Stimulated activated CD4-positive, alpha-beta T cell treated with anti-CD3 and anti-CD28 coated beads, Interleukin-15, amount 100 ng/mL, for 48 hours (primary cell): ENCODE results near the gene ANKRD23.
A peak's percentile ranks its signal among the peaks of the same experiment; 100 is the strongest.
"Not testable (repeated sequence)": the region's sequence is repeated elsewhere in the genome, so short reads cannot be mapped to it uniquely, and the experiment has no call there.

Source experiments
- DNase-seq, 2 donors: peaks; one replicate each; pipeline ENCODE4 v3.0.0-alpha.2; 2020; ENCODE audit warnings: low read depth in 2 of 2

Gene ANKRD23

DNA sequence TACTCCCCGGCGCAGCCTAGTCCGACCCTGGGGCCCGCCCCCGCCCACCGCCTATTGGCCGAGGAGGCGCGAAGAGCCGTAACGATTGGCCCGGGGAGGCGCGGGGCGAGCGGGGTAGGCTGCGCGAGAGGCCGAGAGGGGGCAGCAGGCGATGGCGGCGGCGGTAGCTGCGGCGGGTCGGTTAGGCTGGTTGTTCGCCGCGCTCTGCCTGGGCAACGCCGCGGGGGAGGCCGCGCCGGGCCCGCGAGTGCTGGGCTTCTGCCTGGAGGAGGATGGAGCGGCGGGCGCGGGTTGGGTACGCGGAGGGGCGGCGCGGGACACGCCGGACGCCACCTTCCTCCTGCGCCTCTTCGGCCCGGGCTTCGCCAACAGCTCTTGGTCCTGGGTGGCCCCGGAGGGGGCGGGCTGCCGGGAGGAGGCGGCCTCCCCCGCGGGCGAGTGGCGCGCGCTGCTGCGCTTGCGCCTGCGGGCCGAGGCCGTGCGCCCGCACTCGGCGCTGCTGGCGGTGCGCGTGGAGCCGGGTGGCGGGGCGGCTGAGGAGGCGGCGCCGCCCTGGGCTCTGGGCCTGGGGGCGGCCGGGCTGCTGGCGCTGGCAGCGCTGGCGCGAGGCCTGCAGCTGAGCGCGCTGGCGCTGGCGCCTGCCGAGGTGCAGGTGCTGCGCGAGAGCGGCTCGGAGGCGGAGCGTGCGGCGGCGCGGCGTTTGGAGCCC is 27.5 kb downstream of the ANKRD23 start, which contains the start of gene CNNM3:
CNNM3 (plus strand) TSS at position 142 of the 709 bp plus-strand sequence; CDS start at position 152, 10 bp downstream.
- peak; percentile 89 to 96 for DNase-seq

DNA sequence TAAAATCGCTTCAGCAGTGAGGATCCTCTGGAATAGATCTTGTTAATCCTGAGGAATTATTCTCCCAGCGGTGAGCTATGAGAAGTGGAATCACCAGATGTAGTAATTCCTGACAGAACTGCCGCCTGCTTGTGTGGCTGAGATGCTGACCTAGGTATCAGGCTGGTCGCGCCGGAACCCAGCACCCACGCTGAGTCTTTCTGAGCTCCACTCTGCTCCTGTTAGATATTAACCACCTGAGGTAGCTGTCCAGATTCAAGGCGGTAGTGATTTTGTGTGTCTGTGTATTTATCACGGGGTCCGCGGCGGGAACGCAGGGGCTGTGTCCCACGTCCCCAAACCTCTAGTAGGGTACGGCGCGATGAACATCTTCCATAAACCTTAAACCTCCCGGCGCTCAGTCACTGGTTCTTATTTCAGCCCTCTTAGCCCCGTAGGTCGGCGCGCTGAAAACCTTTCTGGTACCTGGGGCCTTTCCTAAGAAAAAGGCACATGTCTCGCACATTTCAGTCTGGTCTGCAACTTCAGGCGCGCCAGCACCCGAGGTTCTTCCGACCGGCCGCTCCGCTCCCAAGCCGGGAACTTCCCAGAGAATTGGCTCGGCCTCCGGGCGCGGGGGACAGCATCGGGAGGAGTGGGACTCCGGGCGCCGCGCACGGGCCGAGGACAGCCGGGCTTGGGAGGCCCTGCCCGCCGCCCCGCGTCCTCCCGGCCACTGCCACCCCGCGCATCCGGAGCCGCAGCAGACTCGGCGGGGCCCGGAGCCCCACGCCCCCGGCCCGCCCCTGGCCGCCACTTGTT is 28.3 kb downstream of the ANKRD23 start:
- DNase-seq = peak in 1 of 2 donors; percentile 23

DNA sequence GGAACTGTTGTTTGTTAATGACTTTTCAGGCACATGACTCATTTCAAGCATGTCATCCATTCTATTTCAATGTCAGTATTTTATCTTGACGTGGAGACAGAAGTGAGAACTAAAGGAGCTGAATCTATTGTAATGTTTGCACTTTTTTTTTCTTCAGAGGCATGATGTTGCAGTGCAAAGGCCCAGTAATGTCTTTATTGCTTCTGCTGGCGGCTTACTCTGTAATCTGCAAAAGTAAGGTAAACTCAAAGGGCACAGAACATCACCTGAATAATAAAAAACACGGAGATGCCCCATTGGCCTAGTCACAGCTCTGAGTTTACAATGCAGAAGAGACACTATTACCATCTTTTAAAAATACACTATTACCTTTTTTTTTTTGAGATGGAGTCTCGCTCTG is 30.2 kb downstream of the ANKRD23 start:
- no peak for DNase-seq

DNA sequence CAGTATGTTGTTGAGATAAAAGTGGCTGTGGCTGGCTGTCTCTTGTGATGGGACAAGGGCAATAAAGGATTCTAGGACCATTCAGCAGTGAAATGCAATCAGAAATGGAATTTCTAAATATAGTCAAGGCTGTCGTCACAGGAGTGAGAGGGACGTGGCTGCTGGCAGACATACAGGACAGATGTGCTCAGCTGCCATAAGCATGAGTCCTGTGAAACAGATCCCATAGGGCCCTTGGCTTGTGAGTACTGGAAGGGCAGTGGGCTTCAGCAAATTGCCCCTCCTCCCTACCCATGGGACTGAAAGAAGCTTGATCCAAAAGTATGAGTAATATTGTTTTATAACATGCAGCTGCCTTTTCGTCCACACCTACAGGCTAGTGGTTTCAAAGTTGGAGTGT is 31.9 kb downstream of the ANKRD23 start:
- no peak for DNase-seq

DNA sequence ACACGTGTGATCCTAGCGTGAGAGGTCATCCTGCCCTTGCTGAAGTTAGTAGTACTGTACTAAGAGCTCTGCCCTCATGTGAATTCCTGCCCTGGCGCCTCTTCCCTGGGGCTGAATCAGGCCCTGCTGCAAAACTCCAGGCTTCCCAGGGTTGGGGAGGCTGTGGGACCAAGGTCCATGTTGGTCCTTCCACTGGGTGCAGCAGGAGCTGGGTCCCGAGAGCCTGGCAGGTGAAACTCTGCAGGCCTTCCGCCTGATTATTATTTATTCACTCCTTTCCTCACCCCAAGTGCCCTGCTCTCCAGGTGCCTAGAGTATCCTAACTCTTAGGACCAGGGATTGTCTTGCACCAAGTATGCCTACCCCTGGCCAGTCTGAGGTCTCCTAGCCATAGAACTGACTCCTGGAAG is 33.0 kb downstream of the ANKRD23 start:
- DNase-seq = no peak

DNA sequence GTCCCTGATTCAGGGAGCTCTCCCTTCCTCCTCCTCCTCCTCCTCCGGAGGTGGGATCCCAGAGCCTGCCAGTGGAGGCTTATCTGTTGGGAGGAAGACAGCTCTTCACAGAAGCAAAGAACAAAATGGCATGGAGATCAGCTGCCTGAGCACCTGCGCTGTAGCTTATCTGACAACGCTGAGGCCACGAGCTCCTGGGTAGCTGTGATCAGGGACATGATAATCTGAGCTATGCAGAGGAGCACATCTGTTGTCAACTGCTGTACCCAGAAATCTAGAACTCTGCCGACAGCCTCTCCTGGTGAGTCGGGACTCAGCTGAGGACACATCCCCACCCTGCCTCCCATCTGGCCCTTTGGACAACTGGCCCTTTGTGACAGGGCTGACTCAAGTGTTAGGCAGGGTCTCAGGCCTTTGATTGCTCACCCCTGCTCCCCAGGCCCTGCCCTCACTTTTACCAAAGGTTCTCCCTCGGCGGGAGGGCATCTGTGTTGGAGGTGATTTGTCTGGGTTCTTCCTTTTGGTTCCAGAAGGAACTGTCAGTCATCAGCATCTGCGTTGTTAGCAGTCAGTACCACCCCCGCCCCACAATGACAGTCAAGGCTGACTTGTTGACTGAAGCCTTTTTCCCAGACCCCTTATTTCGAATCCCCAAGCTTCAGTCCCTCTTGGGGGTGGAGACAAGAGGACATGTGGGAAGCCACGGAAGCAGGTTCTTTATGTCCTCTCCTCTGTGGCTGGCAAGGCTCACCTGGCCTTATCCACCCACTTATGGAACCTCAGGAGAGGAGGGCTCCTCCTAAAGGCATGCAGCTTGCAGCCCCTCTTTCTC is 33.7 kb downstream of the ANKRD23 start:
- no peak for DNase-seq

DNA sequence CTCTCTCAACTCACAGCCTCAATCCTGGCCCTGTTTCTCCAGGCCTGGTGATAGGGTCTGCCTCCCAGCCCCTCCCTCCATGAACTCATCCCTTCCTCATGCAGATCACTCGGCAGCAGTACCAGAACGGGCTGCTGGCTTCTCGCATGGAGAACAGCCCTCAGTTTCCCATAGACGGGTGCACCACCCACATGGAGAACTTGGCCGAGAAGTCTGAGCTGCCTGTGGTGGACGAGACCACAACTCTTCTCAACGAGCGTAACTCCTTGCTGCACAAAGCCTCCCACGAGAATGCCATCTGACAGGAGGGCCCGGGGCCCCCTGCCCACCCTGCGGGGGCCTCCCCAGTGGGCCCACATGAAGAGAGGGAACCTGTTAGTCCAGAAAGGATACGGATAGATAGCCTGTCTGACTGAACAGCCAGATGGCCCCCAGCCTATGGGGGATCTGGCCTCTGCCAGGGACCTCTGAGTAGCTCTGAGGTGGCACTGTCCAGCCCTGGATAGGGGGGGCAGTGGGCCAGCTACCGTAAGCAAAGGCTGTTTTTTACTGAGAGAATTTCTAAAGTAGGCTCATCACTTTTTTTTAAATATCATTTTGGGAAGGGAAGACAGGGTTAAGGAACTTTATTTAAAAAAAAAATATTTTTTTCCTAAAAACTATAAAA is 34.5 kb downstream of the ANKRD23 start:
- DNase-seq = no peak

DNA sequence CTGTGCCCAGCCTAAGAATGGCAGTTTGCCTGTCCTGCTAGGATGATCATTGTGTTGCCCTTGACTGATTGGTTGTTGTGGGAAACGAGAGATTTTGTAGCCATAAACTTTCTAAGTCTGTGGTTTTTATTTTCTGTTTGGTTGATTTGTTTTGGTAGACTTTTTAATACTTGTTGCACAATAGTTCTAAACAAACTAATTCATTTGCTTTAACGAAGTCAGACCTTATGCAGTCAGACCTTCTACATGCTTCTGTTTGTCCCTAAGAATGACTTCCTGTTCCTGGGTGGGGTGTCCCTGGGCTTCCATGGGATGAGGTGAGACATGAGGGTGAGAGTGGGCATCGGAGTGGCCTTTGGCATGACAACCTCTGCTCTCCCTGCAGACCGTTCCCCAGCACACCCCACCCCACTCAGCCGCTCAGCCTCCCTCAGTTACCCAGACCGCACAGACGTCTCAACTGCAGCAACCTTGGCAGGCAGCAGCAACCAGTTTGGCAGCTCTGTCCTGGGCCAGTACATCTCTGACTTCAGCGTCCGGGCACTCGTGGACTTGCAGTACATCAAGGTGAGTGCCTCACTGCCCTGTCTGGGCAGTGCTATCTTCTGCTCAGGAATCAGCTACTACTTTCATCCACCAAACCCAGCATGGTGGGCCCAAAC is 35.5 kb downstream of the ANKRD23 start:
- no peak for DNase-seq

DNA sequence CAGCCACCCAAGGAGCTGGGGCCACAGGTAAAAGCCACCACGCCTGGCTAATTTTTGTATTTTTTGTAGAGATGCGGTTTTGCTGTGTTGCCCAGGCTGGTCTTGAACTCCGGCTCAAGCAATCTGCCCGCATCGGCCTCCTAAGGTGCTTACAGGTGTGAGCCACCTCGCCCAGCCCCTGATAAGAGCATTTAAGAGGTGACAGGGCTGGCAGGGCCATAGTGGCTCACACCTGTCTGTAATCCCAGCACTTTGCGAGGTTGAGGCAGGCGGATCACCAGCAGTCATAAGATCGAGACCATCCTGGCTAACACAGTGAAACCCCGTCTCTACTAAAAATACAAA is 36.7 kb downstream of the ANKRD23 start:
- DNase-seq = no peak

DNA sequence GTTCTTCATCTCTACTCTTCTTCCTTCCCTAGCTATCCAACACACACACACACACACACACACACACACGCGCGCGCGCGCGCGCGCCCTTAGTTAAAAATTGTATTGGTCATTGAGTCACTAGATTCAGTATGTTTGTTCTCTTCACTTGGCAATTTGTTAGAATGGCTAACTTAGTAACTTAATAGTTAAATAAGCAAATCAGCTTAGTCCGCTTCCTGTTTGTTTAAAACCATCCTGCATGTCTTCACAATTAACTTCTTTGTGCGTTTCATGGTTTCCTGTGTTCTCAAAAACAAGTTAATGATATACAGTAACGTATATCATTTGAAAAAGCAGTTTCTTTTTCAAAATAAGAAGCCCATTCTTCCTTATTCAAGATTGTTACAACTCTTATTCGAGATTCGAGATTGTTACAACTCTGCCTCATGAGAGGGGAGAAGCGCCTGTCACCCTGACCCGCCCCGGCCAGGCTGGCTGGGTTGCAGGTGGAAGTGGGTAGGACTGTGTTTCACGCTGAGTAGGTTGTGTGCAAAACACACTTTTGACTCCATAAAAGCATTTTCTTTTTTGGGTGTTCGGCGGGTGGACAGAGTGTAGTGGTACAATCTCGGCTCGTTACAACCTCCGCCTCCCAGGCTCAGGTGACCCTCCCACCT is 37.2 kb downstream of the ANKRD23 start:
- no peak for DNase-seq

DNA sequence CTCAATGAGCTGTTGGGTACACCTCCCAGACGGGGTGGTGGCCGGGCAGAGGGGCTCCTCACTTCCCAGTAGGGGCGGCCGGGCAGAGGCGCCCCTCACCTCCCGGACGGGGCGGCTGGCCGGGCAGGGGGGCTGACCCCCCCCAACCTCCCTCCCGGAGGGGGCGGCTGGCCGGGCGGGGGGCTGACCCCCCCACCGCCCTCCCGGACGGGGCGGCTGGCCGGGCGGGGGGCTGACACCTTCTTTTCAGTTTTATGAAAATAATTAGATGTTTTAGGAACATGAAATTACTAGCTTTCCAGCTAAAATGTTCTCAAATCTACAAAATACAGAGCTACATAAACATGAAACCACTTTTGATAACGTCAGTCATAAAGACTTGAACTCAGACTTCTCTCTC is 37.9 kb downstream of the ANKRD23 start:
- not testable (repeated sequence) for DNase-seq

DNA sequence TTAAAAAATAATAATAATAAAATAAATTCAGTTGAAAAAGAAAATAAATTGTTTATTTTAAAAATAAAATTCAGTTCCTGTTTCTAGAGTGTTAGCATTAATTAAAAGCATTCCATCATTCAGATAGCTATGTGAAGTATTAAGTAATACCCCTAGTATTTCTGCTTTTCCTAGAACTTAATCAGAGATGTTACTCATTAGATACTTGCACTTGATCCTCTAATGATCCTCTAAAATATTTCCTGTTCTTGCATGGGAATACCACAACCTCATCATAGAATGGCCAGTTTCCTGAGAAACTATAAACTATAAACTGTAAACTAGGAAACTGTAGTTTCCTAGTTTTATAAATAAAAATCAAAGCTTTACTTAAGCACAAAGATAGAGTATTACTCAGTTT is 38.8 kb downstream of the ANKRD23 start:
- DNase-seq = no peak

DNA sequence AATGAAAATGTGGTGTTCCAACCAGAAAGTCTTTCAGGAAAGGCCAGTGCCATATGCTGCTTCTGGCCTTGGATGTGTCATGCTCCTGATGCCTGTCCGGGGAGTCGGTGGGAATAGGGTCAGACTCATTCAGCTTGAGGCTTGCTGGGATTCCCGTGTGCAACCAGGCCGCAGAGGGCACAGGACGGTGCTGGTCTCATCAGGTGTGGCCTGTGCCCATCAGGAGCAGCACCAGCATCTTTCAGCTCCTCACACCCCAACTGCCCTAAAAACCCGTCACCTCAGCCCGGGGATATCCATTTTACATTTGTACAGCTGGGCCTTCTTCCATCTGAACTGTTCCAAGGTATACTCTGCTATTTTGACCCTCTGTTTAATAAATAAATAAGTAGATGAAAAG is 41.1 kb downstream of the ANKRD23 start:
- no peak for DNase-seq

DNA sequence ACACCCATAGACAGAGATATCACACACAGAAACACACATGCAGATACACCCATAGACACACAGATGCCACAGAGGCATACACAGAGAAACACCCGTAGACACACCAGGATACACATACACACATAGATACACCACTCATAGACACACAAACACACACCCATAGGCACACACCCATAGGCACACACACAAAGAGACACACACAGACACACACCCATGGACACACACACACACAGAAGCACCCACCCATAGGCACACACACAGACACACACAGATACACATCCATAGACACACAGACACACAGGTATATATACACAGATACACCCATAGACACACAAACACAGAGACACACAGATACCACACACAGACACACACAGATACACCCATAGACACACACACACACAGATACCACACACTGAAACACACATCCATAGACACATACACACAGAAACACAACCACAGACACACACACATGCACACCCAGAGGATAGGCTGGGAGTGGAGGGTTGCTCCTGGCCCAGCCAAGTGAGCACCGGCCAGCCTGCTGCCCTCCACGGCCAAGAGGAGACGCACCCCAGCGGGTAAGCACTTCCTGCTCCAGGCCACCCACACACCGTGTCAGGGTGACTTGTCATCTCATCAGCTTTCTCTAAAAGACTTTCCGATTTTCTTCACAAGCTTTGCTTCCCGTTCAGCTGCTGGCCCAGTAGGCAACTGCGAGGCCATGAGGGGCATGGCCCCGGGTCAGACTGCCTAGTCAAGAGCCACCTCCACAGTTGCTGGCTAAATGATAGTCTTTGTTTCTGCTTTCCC is 41.8 kb downstream of the ANKRD23 start:
- DNase-seq = peak; percentile 37 to 61

DNA sequence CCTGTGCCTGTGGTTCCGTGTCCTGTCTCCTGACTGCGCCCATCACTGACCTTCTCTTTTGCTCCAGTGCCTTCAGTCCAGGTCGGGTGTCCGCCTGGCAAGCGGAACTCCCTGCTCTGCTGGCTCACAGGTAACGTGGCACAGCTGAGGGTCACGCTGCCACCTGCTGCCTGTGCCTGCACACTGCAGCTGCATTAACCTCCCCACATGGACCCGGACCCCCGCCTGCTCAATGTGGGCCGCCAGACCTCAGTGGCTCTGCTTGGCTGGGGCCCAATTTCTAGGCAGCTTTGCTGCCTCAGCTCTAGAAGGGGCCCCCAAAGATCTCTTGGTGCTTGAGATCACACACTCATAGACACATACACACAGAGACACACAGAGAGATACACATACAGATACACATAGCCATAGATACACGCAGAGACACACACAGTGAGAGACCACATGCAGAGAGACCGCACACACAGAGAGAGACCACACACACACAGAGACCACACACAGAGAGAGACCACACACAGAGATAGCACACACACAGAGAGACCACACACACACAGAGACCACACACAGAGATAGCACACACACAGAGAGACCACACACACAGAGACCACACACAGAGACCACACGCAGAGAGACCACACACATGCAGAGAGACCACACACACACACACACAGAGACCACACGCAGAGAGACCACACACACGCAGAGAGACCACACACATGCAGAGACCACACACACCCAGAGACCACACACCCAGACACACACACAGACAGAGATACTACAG is 42.6 kb downstream of the ANKRD23 start:
- peak; percentile 55 to 75 for DNase-seq

DNA sequence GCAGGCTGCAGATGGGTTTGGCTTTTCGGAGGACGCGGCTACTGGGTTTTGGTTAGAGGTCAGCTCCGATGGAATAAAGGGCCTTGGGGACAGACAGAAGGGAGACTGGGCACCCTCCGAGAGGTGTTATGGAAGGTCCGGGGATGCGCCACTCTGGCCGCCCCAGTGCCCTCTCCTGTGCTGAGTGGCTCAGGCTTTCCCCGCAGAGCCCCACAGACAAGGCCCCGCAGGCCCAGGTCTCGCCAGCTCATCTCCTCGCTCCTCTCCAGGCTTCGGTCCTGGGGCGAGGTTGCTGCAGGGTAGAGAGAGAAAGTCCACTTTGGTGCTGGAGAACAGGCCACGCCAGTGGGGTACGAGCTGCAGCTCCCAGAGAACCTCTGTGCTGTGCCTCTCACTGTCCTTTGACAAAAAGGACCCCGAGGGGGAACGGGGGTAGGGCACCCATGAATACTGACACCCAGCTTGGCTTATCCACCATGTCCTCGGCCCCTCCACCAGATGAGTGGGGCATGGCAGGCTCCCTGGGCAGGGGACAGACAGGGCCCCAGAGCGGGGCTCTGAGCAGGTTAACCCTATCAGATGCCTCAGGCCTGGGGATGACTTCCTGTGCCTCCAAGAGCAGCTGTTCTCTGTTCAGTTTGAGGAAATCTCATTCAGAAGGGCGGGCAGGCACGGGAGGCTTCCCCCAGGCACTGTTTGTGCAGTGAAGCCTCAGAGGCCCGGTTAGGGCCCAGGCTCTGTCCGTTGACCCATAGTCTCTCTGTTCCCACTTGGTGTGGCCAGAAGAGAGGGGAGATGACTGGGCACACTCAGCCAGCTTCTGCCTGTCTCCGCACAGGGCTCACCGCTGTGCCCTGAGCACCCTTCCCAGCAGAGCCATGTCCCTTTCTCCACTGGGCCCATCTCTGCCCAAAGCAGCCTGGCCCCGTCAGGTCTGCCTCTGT is 43.5 kb downstream of the ANKRD23 start:
- DNase-seq = no peak

DNA sequence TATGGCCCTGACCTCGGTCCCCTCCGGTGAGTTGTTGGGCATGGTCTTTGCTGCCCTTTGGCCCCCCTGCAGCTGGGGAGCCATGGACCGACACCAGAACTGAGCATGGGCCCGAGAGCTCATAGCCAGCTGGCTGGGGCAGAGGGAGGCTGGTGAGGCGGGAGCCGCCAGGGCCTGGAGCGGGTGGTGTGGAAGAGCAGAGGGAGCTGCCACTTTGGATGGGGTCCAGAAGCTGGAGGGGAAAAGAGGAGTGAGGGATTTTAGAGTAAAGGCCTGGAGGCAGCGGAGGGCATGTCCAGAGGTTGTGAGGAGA is 44.2 kb downstream of the ANKRD23 start:
- DNase-seq = no peak
